NCI-H146 (cell line): ENCODE results near the gene GOLGA2.
"Not testable (repeated sequence)": the region's sequence is repeated elsewhere in the genome, so short reads cannot be mapped to it uniquely, and the experiment has no call there.

Source experiments
- DNase-seq: peaks from one replicate; lab custom pipeline; 2025; lab: John Stamatoyannopoulos, UW

The GOLGA2 gene

DNA sequence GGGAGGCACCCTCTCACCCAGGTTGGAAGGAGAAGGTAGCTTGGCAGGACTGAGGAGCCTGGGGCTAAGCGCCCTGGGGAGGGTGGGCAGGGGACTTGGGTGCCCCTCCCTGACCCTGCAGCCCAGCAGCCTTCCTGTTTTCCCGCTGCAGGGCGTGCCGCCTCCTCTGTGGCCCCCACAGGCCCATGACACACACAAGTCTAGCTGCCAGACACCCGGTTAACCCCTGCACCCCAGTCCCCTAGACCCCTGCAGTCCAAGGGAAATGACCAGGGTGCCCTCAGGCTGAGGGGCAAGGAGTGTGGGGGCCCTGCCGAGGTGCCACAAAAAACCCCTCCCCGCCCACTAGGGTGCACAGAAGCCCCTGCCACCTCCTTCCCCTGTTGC, 33.0 kb downstream of the GOLGA2 start:
- no peak for DNase-seq

DNA sequence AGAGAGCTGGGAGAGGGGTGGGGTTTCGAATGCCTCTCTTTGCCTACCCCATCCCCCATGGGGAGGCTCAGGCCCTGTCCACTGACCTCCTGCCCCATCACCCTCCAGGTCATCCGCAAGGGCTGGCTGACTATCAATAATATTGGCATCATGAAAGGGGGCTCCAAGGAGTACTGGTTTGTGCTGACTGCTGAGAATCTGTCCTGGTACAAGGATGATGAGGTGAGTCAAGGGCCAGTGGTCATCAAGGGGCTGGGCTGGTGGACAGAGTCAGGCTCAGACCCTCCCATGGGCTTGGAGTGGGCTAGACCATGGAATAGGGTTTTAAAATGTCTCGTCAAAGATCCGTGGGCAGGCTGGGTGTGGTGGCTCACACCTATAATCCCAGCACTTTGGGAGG, 33.7 kb downstream of the GOLGA2 start:
- no peak for DNase-seq

DNA sequence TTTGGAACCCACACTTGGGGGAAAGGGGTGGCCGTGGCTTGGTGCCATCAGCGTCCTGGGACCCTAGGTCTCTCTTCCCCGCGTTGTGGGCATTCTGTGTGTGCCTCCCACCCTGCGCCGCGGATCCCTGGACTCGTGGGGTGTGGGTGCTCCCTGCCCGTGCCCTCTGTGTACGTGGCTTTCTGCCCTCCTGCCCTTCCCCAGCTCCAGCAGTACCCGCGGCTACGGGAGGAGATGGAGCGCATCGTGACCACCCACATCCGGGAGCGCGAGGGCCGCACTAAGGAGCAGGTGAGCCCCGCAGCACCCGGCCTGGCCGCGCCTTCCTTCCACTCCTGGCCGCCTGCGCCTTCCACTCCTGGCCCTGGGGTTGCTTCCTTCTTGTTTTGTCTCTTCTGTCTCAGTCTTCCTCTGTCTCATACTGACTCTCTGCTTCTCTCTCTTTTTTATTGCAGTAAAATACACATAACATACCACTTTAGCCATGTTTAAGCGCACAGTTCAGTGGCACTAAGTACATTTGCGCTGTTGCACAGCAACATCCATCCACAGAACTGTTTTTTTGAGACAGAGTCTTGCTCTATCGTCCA, 41.9 kb downstream of the GOLGA2 start:
- no peak for DNase-seq

DNA sequence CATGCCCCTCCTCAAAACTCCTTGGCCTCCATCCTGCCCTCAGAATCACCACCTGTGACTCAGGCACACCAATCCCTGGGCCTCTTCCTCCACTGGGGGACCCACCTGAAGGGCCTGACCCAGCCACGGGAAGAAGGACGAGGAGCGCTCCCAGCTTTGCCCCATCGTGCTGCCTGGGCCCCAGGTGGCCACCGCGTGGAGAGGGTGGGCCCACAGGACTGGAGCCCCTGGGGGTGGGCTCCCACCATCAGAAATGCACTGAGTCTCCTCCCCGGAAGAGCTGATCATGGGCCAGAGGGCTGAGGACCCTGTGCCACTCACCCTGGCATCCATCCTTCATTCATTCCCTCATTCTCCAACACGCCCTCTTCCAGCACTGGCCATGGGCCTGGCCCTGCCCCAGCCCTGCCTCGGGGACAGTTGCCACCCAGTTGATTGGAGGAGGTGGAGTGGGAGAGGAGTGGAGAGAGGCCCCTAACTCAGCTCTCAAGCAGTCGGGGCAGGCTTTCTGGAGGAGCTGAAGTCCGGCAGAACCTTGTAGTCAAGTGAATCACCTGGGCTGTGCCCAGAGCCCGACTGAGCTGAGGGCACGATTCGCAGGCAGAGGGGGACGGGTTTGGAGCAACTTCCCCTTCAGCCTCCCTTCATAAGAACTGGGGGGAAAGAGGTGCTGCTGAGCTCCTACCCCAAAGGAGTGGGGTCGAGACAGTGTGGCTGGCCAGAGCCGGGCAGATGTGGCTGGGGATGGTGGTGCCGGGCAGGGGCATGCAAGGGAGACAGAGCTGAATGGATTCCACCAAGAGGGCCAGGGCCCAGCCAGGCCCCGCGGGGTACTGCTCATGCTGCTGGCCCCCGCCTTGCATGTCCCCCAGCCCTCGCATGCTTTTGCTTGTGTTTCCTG, 43.0 kb downstream of the GOLGA2 start:
- no peak for DNase-seq

DNA sequence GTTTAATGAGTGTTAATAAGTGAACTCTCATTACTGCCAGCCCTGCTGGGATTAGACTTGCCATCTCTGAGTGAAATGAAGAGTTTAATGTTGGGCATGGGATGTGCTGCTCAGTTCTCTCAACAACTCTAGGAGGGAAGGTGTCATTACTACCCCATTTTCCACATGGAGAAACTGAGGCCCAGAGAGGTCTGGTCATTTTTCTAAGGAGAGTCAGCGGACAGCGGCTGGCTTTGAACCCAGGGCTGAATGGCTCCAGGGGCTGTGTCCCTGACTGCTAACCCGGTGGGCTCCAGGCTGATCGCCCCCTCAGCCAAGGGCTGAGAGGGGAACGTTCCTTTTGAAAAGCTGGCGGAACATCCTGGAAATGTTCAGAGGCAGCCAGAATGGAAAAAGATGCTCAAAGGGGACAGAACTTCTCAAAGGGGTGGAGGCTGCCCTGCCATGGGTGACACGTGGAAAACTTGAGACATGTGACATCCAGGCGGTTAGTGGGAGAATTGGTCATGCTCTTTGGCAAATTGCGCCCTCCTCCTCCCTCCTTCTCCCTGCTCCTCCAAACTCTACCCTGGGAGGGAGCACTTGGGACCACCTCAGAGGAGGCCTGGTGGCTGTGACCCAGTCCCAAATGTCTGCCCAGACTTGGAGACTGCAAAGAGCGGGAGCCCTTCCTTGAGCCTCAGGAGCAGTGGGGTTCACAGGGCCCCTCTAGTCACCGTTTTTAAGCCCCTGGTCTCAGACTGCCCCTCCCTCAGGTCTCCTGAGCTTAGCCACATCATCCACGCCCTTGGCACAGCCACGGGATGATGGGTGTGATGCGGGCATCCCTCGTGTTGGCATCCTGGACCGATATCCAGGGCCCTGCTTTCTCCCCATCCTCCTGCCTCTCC, 43.9 kb downstream of the GOLGA2 start:
- no peak for DNase-seq

DNA sequence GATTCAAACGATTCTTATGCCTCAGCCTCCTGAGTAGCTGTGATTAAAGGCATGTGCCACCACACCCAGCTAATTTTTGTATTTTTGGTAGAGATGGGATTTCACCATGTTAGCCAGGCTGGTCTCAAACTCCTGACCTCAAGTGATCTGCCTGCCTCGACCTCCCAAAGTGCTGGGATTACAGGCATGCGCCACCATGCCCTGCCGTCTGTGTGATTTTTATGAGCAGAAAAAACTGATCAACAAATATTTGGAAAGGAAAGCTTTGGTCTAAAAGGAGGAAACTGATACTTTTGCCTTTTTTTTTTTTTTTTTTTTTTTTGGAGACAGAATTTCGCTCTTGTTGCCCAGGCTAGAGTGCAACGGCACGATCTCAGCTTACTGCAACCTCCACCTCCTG, 44.9 kb downstream of the GOLGA2 start:
- not testable (repeated sequence) for DNase-seq

DNA sequence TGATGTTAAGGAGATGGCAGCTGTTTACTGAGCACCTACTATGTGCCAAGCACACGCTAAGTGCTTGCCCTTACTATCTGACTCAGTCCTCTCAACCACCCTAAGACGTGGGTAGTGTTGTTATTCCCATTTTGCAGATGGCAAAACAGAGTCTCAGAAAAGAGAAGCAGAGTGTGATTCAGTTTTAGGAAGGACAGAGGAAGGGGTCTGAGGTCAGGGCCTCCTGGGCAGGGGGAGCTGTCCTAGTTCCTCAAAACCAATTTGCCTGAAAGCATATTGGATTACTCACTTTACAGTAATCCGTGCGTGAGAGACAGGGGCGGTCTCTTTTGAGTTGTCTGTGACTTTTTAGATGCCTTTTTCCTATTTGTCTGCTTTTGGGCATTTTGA, 49.4 kb downstream of the GOLGA2 start:
- DNase-seq = no peak

DNA sequence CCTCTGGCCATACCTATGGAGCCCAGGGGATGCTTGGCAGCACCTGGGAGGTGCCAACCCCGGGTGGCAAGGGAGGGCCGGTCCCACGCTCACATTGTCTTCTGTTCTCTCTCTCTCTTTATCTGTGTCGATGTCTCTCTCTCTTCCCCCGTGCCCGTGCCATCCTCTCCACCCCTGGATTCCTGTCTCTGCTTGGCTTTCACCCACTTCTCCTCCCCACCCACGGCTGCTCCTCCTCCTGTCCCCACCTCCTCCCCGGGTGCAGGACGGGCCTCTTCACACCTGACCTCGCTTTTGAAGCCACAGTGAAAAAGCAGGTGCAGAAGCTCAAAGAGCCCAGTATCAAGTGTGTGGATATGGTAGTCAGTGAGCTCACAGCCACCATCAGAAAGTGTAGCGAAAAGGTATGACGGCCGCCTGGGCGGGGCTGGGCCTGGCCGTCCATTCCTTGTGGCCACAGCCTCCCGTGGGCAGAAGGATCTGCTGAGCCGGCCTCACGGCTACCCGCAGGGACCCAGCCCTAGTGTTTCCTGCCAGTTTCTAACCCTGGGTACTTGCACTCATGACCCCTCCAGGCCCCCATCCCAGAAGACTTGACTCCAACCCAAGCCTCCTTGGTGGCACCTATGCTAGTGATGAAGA, 49.9 kb downstream of the GOLGA2 start:
- DNase-seq = no peak

DNA sequence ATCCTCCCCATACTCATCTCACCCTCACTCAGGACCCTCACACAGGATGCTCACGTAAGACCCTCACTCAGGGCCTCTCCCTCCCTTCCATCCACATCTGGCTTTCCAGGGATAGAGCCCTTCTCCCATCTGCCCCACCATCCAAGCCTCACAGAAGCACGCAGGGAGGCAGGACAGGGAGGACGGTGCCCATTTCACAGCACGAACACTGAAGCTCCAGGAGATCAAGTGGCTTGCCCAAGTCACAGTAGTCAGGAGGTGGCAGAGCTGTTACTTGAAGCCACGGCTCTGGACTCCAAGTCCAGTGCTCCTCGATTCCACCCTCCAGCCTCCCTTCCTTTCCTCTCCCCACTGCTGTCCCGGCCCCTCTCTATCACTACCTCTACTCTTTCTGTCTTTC, 50.9 kb downstream of the GOLGA2 start:
- no peak for DNase-seq

DNA sequence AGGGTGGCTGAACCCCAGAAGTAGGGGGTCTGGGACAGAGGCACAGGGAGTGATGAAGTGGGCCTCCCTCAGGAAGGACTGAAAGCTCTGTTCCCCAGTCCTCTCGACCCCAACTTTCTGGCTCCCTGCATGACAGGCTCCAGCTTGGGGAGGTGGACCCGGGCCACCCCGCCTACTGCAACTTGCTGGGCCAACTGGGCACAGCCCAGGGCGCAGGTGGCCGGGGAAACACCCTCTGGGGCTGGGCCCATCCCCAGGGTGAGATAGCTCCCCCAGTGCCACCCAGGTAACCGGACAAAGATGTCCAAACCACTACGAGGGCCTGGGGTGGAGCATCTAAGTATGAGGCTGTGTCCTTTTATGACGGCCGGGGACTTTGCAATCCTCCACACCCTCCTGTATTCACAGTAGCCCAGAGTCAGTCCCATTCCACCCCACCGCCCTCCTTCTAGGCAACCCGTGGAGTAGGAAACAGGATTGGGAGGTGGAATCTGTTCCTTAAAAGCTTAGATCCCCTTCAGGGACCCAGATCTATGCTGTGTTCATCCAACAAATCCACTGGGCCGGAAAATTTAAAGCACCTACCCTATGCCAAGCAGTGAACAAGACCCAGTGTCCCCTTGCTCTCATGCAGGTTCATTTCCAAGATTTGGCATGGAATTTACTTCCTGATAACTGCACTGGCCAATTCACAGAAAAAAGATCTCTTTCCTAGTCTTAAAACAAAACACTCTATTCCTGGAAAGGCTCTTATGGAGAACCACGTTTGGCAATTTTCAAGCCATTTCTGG, 52.7 kb downstream of the GOLGA2 start:
- DNase-seq = no peak

DNA sequence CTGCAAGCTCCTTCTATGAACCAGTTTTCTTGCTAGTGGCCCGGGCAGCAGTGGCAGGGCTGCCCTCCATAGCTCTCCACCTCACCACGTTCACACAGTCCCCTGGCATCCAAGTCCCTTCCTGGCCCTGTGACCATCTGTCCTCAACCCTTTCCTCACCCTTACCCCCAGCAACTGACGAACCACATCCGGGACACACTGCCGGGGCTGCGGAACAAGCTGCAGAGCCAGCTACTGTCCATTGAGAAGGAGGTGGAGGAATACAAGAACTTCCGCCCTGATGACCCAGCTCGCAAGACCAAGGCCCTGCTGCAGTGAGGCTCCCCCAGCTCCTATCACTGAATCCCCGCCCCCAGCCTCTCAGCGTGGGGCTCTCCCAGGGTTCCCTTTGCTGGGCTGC, 53.8 kb downstream of the GOLGA2 start:
- DNase-seq = no peak

DNA sequence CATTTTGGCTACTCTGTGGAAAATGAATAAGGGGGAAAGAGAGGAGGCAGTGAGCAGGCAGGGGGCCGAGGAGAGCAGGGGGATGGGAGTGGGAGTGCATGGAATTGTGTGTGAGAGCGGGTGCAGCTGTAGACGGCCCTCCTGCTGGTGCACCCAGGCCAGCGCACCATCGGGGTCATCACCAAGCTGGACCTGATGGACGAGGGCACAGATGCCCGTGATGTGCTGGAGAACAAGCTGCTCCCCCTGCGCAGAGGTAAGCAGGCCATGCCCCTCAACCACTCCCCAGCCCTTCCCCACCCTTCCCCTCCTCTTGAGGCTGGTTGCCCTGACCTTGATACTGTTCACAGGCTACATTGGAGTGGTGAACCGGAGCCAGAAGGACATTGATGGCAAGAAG, 56.0 kb downstream of the GOLGA2 start:
- DNase-seq = no peak

DNA sequence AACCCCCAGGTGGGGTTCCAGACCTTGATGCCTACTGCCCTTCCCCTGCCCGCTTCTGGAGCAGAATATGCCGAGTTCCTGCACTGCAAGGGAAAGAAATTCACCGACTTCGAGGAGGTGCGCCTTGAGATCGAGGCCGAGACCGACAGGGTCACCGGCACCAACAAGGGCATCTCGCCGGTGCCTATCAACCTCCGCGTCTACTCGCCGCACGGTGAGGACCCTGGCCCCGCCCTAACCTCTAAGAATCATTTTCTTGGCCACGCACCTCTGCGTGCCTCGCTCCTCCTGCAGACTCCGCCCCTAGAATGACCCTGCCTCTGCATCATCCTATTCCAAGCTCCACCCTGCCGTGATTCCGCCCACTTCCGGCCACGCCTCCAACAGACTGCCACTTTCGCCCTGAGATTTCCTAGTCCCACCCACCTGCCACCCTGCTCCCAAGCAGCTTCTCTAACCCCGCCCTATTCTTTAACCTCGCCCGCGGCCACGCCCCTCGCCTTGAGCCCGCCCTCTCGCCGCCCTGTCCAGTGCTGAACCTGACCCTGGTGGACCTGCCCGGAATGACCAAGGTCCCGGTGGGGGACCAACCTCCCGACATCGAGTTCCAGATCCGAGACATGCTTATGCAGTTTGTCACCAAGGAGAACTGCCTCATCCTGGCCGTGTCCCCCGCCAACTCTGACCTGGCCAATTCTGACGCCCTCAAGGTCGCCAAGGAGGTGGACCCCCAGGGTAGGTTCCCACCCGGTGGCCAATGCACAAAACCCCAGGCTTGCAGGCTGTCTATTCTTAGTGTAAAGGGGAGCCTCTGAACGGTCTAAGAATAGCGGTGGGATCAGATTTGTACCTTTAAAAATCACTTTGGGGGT, 57.1 kb downstream of the GOLGA2 start:
- no peak for DNase-seq

DNA sequence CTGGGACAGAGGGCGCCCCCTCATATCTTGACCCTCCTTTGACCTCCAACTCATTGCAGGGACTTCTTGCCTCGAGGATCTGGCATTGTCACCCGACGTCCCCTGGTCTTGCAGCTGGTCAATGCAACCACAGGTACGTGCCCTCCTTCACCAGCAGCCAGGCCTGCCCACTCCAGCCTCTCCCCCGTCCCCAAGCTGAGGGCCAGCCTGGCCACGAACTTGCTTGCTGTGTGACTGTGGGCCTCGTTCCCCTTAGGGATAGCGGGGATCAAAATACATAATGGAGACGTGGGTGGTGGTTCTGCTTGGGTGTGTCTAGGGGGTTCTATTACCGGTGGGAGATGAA, 57.7 kb downstream of the GOLGA2 start:
- no peak for DNase-seq

DNA sequence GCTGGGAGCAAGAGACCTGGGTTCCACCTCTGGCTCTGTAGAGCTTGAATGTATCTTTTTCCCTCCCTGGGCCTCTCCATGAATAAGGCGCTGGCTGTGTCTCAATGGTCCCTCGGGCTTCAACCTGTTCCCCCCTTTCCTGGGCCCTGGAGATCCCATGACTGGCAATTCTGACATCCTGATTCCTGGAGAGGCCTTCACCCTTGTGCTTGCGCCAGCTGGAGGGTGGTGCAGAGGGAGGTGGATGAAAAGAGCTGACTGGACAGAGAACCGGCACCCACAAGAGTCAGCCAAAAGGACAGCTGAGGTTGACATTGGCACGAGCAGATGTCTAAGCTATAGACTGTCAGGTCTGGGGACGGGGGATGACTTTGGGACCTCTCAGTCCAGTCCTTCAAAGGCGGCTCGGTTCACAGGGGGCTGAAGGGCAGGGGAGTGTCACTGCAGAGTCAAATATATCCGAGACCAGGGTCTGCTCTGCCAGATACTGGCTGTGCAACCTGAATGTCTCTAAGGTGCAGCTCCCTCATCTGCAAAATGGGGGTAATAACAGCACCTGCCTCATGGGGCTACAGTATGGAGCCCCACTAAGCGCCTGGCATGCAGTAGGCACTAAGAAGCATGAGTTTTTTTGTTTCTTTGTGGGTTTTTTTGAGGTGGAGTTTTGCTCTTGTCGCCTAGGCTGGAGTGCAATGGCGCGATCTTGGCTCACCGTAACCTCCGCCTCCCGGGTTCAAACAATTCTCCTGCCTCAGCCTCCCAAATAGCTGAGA, 58.8 kb downstream of the GOLGA2 start:
- no peak for DNase-seq

DNA sequence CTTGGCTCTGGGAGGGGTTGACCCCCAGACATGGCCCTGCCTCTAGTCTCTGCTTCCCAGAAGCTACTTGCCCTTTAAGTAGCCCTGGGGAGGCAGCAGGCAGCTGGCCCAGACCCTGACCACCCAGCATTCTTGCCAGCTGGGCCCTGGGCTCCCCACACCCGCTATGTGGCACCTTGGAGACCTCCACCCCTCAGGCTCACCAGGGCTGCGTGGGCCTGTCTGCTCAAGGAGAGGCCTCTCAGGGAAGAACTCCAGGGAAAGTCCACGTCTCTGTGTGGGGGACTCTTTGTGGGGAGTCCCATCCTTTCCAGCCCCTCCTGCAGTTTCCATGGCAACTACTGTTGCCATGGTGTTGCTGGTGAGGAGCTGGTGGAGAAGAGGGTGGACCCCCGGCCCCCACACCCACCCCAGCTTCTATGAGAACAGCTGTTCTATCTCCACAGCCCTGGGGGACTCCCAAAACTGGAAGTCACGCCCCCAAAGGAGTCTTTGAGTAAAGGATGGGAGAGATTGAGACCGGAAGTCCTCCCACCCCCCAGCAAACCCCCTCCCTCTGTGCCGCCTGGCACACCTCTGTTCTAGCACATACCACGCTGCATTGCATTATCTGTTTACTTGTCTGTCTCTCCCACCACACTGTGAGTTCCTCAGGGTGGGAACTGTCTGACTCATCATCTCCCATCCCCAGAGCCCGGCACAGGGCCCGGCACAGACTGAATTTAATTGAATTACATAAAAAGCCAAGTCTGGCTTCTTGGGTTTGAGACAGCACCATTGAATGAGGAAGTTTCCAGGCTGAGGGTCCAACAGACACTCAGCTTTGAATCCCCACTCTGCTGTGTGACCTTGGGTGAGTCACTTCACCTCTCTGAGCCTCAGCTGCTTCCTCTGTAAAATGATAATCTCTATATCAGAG, 60.1 kb downstream of the GOLGA2 start:
- no peak for DNase-seq

DNA sequence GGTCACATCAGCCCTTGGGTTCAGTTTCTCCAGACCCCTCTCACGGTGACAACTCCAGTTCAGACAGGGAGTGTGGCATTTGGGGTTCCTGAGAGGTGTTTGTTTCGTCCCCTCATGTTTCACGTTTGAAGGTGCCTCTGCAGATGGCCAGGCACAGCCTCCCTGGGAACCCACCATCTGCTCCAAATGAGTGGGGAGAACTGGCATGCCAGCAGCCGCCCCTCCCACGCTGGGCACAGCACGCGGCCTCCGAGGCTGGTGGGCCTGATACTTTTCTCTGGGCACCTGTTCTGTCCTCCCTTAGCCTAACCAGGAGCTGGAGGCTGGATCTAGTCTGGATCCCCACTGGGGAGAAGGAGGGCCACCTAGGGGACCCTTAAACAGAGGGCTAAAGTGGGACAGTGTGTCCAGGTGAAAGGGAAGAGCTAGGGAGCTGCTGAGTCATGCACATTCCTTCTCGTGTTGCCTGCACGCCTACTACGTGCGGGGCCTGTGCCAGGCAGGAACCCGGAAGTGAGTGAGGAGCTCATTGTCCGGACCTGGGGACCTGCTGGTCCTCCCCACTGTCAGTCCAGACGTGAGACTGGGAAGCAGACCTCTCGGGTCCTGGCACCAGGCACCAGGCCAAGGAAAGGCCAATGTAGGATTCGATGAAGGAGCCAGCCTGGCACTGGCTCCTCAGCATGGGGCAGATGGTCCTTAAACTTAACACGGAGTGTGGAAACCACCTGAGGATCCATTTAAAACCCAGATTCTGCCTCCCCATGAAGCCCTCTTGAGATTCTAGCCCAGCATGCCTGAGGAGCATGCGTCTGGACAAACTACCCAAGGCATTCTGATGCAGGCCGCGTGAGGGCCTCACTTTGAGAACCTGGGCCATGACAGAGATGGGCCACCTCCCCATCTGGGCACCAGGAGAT, 61.0 kb downstream of the GOLGA2 start:
- no peak for DNase-seq
